Karpas-422 (cell line): ENCODE results near the gene ACSS1. TPM values are rescaled to one million over a fixed set of nuclear protein-coding genes. Genes with fewer than 3 reads are reported as not detected.

Source experiments
- DNase-seq: peaks from one replicate; pipeline ENCODE4 v3.0.0-alpha.2; 2015
- H2AFZ ChIP-seq: fragments of 200-600 bp; sonication (generic); 2 replicates; pipeline ENCODE4 v1.6.1; 2014; ENCODE audit warnings: antibody characterized with exemption, low read length, mixed read lengths
- H3K27ac ChIP-seq: fragments of 200-600 bp; sonication (generic); 2 replicates; pipeline ENCODE4 v1.5.1; 2014; ENCODE audit warnings: mild to moderate bottlenecking, low read length, moderate library complexity
- H3K27me3 ChIP-seq: fragments of 200-600 bp; sonication (generic); 2 replicates; pipeline ENCODE4 v1.6.1; 2014; ENCODE audit warnings: low read length, mixed read lengths
- H3K36me3 ChIP-seq: fragments of 200-600 bp; sonication (generic); 2 replicates; pipeline ENCODE4 v1.6.1; 2014; ENCODE audit warnings: low read length, mixed read lengths; ENCODE audit not compliant: insufficient read depth
- H3K4me1 ChIP-seq: fragments of 200-600 bp; sonication (generic); 2 replicates; pipeline ENCODE4 v1.6.1; 2014; ENCODE audit warnings: mild to moderate bottlenecking, low read length, mixed read lengths
- H3K4me2 ChIP-seq: fragments of 200-600 bp; sonication (generic); 2 replicates; pipeline ENCODE4 v1.6.1; 2014; ENCODE audit warnings: low read length, low read depth, mild to moderate bottlenecking; ENCODE audit not compliant: poor library complexity, severe bottlenecking
- H3K4me3 ChIP-seq: fragments of 200-600 bp; sonication (generic); 2 replicates; pipeline ENCODE4 v1.5.1; 2014; ENCODE audit warnings: mild to moderate bottlenecking, antibody characterized with exemption, low read length, mixed read lengths
- H3K79me2 ChIP-seq: fragments of 200-600 bp; sonication (generic); 2 replicates; pipeline ENCODE4 v1.6.1; 2014; ENCODE audit warnings: mild to moderate bottlenecking, low read length, mixed read lengths
- H3K9ac ChIP-seq: fragments of 200-600 bp; sonication (generic); 2 replicates; pipeline ENCODE4 v1.6.0; 2014; ENCODE audit warnings: low read length
- H3K9me2 ChIP-seq: fragments of 200-600 bp; sonication (generic), shearing (Covaris generic); replicated peaks from 2 replicates; pipeline ENCODE4 v1.6.0; 2014; ENCODE audit warnings: mild to moderate bottlenecking, low read length, moderate library complexity; ENCODE audit not compliant: insufficient read depth
- H3K9me3 ChIP-seq: fragments of 300-700, 200-600 bp; sonication (generic); 2 replicates; pipeline ENCODE4 v1.6.1; 2014; ENCODE audit warnings: low read length, mixed read lengths
- H4K20me1 ChIP-seq: fragments of 200-600 bp; sonication (generic); 2 replicates; pipeline ENCODE4 v1.6.1; 2014; ENCODE audit warnings: mild to moderate bottlenecking, antibody characterized with exemption, low read length, low read depth; ENCODE audit not compliant: insufficient read depth
- total RNA-seq: library from RNA; depleted of rRNA; stranded (reverse); fragments of >200 nt; shearing (Covaris generic); gene quantifications from 2 replicates; pipeline ENCODE4 v1.2.3, GENCODE V29; 2014; ENCODE audit warnings: low replicate concordance

The ACSS1 gene
- total RNA-seq, 1 experiment from 2014 or later = 2.3 TPM

GRCh38 chr20:25020345-25020744, 37.6 kb downstream of the ACSS1 start:
- Histone ChIP-seq H3K9me2 (no peaks in the 10 kb centered on the region), H3K4me3 (no peak overlapping the region), H4K20me1 (0 out of 2 replicates have a peak, but pooled peaks cover 3% of the 10 kb centered on the region), H3K9ac (no peak overlapping the region), H2AFZ (no peak overlapping the region), H3K9me3 (no peaks in the 10 kb centered on the region), H3K36me3 (no peaks in the 10 kb centered on the region), H3K79me2 (no peaks in the 10 kb centered on the region), H3K27ac (no peak overlapping the region), H3K27me3 (no peaks in the 10 kb centered on the region), H3K4me2 (no peak overlapping the region), H3K4me1 (no peaks in the 10 kb centered on the region)
- DNase-seq = no peak

- Histone ChIP-seq H2AFZ (no peak overlapping the region), H4K20me1 (0 out of 2 replicates have a peak, but pooled peaks cover 3% of the 10 kb centered on the region), H3K79me2 (no peaks in the 10 kb centered on the region), H3K4me2 (no peak overlapping the region), H3K27me3 (no peaks in the 10 kb centered on the region), H3K36me3 (no peaks in the 10 kb centered on the region), H3K4me3 (no peak overlapping the region), H3K4me1 (no peaks in the 10 kb centered on the region), H3K9me2 (no peaks in the 10 kb centered on the region), H3K9me3 (no peaks in the 10 kb centered on the region), H3K9ac (no peak overlapping the region), H3K27ac (no peak overlapping the region)
- no peak for DNase-seq
Observed at GRCh38 chr20:25019381-25020155, 38.4 kb downstream of the ACSS1 start.

- H3K79me2 ChIP-seq = no peaks in the 10 kb centered on the region
Observed at GRCh38 chr20:25018841-25019240, 39.1 kb downstream of the ACSS1 start.

GRCh38 chr20:25018425-25018824, 39.5 kb downstream of the ACSS1 start:
- Histone ChIP-seq H3K9me2 (no peaks in the 10 kb centered on the region), H3K4me1 (no peaks in the 10 kb centered on the region), H3K4me3 (no peak overlapping the region), H3K79me2 (no peaks in the 10 kb centered on the region), H4K20me1 (0 out of 2 replicates have a peak, but pooled peaks cover 3% of the 10 kb centered on the region), H3K36me3 (no peaks in the 10 kb centered on the region), H2AFZ (no peak overlapping the region), H3K27ac (no peak overlapping the region), H3K9me3 (no peaks in the 10 kb centered on the region), H3K9ac (no peak overlapping the region), H3K4me2 (no peak overlapping the region), H3K27me3 (no peaks in the 10 kb centered on the region)
- no peak for DNase-seq

More at GRCh38 chr20:25018841-25019240, 39.1 kb downstream of the ACSS1 start:
- no peaks in the 10 kb centered on the region for H3K36me3 ChIP-seq
- H3K27me3 ChIP-seq = no peaks in the 10 kb centered on the region
- no peaks in the 10 kb centered on the region for H3K9me3 ChIP-seq
- H3K4me3 ChIP-seq = no peak overlapping the region
- DNase-seq = no peak
- H3K4me1 ChIP-seq = no peaks in the 10 kb centered on the region
- H3K9ac ChIP-seq = no peak overlapping the region
- H3K9me2 ChIP-seq = no peaks in the 10 kb centered on the region
- H2AFZ ChIP-seq = no peak overlapping the region
- no peak overlapping the region for H3K4me2 ChIP-seq
- 0 out of 2 replicates have a peak, but pooled peaks cover 3% of the 10 kb centered on the region for H4K20me1 ChIP-seq
- no peak overlapping the region for H3K27ac ChIP-seq

- Histone ChIP-seq H3K4me1 (no peaks in the 10 kb centered on the region), H3K27ac (no peak overlapping the region), H3K9ac (no peak overlapping the region), H3K36me3 (no peaks in the 10 kb centered on the region), H3K9me3 (no peaks in the 10 kb centered on the region), H3K9me2 (no peaks in the 10 kb centered on the region), H2AFZ (no peak overlapping the region), H3K27me3 (no peaks in the 10 kb centered on the region), H3K4me2 (no peak overlapping the region), H3K4me3 (no peak overlapping the region), H4K20me1 (0 out of 2 replicates have a peak, but pooled peaks cover 3% of the 10 kb centered on the region), H3K79me2 (no peaks in the 10 kb centered on the region)
- DNase-seq = no peak
Observed at GRCh38 chr20:25017257-25017803, 40.6 kb downstream of the ACSS1 start.

- Histone ChIP-seq H3K36me3 (no peaks in the 10 kb centered on the region), H3K9ac (no peak overlapping the region), H4K20me1 (0 out of 2 replicates have a peak, but pooled peaks cover 3% of the 10 kb centered on the region), H2AFZ (no peak overlapping the region), H3K27me3 (no peaks in the 10 kb centered on the region), H3K9me2 (no peaks in the 10 kb centered on the region), H3K9me3 (no peaks in the 10 kb centered on the region), H3K4me1 (no peaks in the 10 kb centered on the region), H3K4me3 (no peak overlapping the region), H3K27ac (no peak overlapping the region), H3K79me2 (no peaks in the 10 kb centered on the region), H3K4me2 (no peak overlapping the region)
- no peak for DNase-seq
Observed at GRCh38 chr20:25016471-25016870, 41.5 kb downstream of the ACSS1 start.

- no peak overlapping the region for H3K9ac ChIP-seq
- 0 out of 2 replicates have a peak, but pooled peaks cover 3% of the 10 kb centered on the region for H4K20me1 ChIP-seq
- H3K4me3 ChIP-seq = no peak overlapping the region
- no peak for DNase-seq
- H2AFZ ChIP-seq = no peak overlapping the region
- H3K27me3 ChIP-seq = no peaks in the 10 kb centered on the region
- no peak overlapping the region for H3K4me2 ChIP-seq
- H3K4me1 ChIP-seq = no peaks in the 10 kb centered on the region
- H3K9me3 ChIP-seq = no peaks in the 10 kb centered on the region
- no peaks in the 10 kb centered on the region for H3K79me2 ChIP-seq
- H3K36me3 ChIP-seq = no peaks in the 10 kb centered on the region
- no peaks in the 10 kb centered on the region for H3K9me2 ChIP-seq
- H3K27ac ChIP-seq = no peak overlapping the region
Observed at GRCh38 chr20:25015986-25016385, 42.0 kb downstream of the ACSS1 start.

GRCh38 chr20:25014816-25015215, 43.1 kb downstream of the ACSS1 start:
- no peak overlapping the region for H3K4me3 ChIP-seq
- H3K27ac ChIP-seq = no peak overlapping the region
- H3K9me2 ChIP-seq = no peaks in the 10 kb centered on the region
- no peak for DNase-seq
- no peaks in the 10 kb centered on the region for H3K9me3 ChIP-seq
- no peak overlapping the region for H3K9ac ChIP-seq
- no peak overlapping the region for H3K4me2 ChIP-seq
- H3K36me3 ChIP-seq = no peaks in the 10 kb centered on the region
- H3K79me2 ChIP-seq = no peaks in the 10 kb centered on the region
- H2AFZ ChIP-seq = no peak overlapping the region
- H4K20me1 ChIP-seq = 0 out of 2 replicates have a peak, but pooled peaks cover 3% of the 10 kb centered on the region
- H3K4me1 ChIP-seq = no peaks in the 10 kb centered on the region
- no peaks in the 10 kb centered on the region for H3K27me3 ChIP-seq
